Prostate gland (tissue), 2 donors: Measurements from ENCODE around the gene GPR162. TPM values are rescaled to one million over a fixed set of nuclear protein-coding genes. Genes with fewer than 3 reads are reported as not detected.
"Not testable (repeated sequence)": the region's sequence is repeated elsewhere in the genome, so short reads cannot be mapped to it uniquely, and the experiment has no call there.

Source experiments
- DNase-seq: peaks from one replicate; pipeline ENCODE4 v3.0.0-alpha.2; 2019; ENCODE audit warnings: low spot score
- H3K27ac ChIP-seq, 2 donors: fragments of 200-600 bp; sonication (generic); 2 replicates each; pipeline ENCODE4 v1.5.1; 2017 to 2019
- H3K27me3 ChIP-seq: fragments of 200-600 bp; sonication (generic); replicated peaks from 2 replicates; pipeline ENCODE4 v1.5.1; 2019; ENCODE audit not compliant: insufficient read depth
- H3K36me3 ChIP-seq, 2 donors: fragments of 200-600 bp; sonication (generic); 1 replicate in 1 of 2; 2 replicates in 1 of 2; pipeline versions ENCODE4 v1.5.1 to v1.8.1; 2017 to 2019
- H3K4me1 ChIP-seq: fragments of 200-600 bp; sonication (generic); replicated peaks from 2 replicates; pipeline ENCODE4 v1.5.1; 2019
- H3K4me3 ChIP-seq, 2 donors: fragments of 200-600 bp; sonication (generic); 2 replicates each; pipeline ENCODE4 v1.5.1; 2017 to 2019
- H3K9me3 ChIP-seq: fragments of 200-600 bp; sonication (generic); 2 replicates; pipeline ENCODE4 v1.5.1; 2017
- POLR2A ChIP-seq: fragments of 450-650 bp; IDR thresholded peaks from one replicate; pipeline ENCODE4 v1.6.1; 2016; ENCODE audit warnings: antibody characterized with exemption, mild to moderate bottlenecking
- POLR2AphosphoS5 ChIP-seq: sonication (generic); formaldehyde crosslinking; IDR thresholded peaks from one replicate; pipeline ENCODE4 v1.6.1; 2017; ENCODE audit warnings: antibody characterized with exemption
- WGBS: methylation state at CpG from one replicate; pipeline ENCODE4 v1.1.5; 2018; 5-methylcytosine and 5-hydroxymethylcytosine counted together
- intact Hi-C: fragments of 100-400 bp; cut with DNase I; formaldehyde crosslinking; loops from one replicate; pipeline ENCODE4 v1.14.2; 2022
- total RNA-seq, 2 donors: library from RNA; depleted of rRNA; stranded (reverse); fragments of >200 nt; gene quantifications; one replicate each; pipeline ENCODE4 v1.1.0, GENCODE V29; 2016
- TF ChIP-seq, protein P1 (sequence below), 4 experiments: fragments of 200-600 bp in 2 of 4; fragments of 450-650 bp in 2 of 4; sonication (generic) in 2 of 4; IDR thresholded peaks; 1 replicate in 3 of 4; 2 replicates in 1 of 4; pipeline ENCODE4 v1.5.1; 2016 to 2019; ENCODE audit warnings: antibody characterized with exemption in 4 of 4, mild to moderate bottlenecking in 2 of 4, moderate library complexity in 2 of 4

GPR162 gene
- total RNA-seq, 2 donors from 2014 or later = 4.3 to 4.4 TPM

DNA sequence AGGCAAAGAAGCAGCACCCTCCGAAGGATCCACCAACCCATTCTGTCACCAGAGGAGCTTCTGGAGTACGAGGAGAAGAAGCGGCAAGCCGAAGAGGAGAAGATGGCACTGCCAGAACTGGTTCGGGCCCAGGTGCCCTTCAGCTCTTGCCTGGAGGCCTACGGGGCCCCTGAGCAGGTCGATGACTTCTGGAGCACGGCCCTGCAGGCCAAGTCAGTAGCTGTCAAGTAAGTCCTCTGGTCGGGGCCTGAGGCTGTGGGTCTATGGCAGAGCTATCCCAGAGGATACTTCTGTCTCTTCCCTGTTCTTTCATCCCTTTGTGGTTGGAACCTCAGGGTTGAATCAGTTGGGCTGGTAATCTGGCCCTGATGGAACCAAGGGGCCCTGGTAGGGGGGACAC lies 39.8 kb downstream of the GPR162 start:
- no peak overlapping the region for H3K27ac ChIP-seq
- H3K27me3 ChIP-seq = no peaks in the 10 kb centered on the region
- intact Hi-C loops = no loop called here
- no peak for DNase-seq
- 93% methylated on average over 9 of the region's 9 CpGs for WGBS
- H3K36me3 ChIP-seq = peaks cover 9 to 33% of the 10 kb centered on the region in 2 donors
- H3K4me1 ChIP-seq = no peaks in the 10 kb centered on the region
- H3K9me3 ChIP-seq = no peaks in the 10 kb centered on the region
- no peak overlapping the region for H3K4me3 ChIP-seq
- TF ChIP-seq, protein P1, sequence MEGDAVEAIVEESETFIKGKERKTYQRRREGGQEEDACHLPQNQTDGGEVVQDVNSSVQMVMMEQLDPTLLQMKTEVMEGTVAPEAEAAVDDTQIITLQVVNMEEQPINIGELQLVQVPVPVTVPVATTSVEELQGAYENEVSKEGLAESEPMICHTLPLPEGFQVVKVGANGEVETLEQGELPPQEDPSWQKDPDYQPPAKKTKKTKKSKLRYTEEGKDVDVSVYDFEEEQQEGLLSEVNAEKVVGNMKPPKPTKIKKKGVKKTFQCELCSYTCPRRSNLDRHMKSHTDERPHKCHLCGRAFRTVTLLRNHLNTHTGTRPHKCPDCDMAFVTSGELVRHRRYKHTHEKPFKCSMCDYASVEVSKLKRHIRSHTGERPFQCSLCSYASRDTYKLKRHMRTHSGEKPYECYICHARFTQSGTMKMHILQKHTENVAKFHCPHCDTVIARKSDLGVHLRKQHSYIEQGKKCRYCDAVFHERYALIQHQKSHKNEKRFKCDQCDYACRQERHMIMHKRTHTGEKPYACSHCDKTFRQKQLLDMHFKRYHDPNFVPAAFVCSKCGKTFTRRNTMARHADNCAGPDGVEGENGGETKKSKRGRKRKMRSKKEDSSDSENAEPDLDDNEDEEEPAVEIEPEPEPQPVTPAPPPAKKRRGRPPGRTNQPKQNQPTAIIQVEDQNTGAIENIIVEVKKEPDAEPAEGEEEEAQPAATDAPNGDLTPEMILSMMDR (IDR thresholded peaks at IDR 0.05) = no peak
- no peak for TF ChIP-seq POLR2AphosphoS5
- no peak for TF ChIP-seq POLR2A

GRCh38 chr12:6863033-6863432 lies 41.4 kb downstream of the GPR162 start:
- Histone ChIP-seq H3K4me1 (no peaks in the 10 kb centered on the region), H3K27me3 (no peaks in the 10 kb centered on the region), H3K36me3 (peaks cover 9 to 23% of the 10 kb centered on the region in 2 donors), H3K9me3 (no peaks in the 10 kb centered on the region), H3K27ac (no peak overlapping the region), H3K4me3 (no peak overlapping the region)
- WGBS = 90% methylated on average over 11 of the region's 11 CpGs
- no peak for DNase-seq
- intact Hi-C loops = no loop called here
- TF ChIP-seq POLR2A = no peak
- TF ChIP-seq POLR2AphosphoS5 = no peak
- TF ChIP-seq, protein P1 (IDR thresholded peaks at IDR 0.05) = no peak

DNA sequence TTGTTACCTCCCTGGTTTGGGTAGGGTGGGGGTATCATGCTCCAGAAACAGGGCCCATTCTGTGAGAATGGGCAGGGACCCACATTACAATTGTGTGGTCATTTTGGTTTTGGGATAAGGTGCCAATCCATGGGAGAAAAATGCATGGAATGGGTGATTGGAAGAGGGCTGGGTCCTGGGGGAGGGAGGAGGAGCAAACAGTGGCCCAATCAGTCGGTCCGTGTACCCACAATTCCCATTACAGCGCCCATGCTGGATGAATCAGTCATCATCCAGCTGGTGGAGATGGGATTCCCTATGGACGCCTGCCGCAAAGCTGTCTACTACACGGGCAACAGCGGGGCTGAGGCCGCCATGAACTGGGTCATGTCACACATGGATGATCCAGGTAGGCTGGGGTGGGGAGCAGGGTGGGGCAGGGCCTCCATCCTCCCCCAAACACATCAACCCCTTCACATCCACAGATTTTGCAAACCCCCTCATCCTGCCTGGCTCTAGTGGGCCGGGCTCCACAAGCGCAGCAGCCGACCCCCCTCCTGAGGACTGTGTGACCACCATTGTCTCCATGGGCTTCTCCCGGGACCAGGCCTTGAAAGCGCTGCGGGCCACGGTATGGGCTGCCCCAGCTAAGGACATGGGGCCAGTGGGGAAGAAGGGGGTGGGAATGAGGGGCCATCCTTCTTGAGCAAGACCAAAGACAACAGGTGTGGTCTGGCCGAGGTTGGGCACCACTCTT lies 42.1 kb downstream of the GPR162 start:
- intact Hi-C loops = no loop called here
- peaks cover 6% of the 10 kb centered on the region for H3K4me1 ChIP-seq
- peaks cover 9 to 23% of the 10 kb centered on the region in 2 donors for H3K36me3 ChIP-seq
- no peak overlapping the region for H3K27ac ChIP-seq
- DNase-seq = no peak
- TF ChIP-seq, protein P1 (IDR thresholded peaks at IDR 0.05) = no peak
- TF ChIP-seq POLR2AphosphoS5 (no peak), POLR2A (no peak)
- 97% methylated on average over 16 of the region's 16 CpGs for WGBS
- no peak overlapping the region for H3K4me3 ChIP-seq
- no peaks in the 10 kb centered on the region for H3K27me3 ChIP-seq
- H3K9me3 ChIP-seq = no peaks in the 10 kb centered on the region

DNA sequence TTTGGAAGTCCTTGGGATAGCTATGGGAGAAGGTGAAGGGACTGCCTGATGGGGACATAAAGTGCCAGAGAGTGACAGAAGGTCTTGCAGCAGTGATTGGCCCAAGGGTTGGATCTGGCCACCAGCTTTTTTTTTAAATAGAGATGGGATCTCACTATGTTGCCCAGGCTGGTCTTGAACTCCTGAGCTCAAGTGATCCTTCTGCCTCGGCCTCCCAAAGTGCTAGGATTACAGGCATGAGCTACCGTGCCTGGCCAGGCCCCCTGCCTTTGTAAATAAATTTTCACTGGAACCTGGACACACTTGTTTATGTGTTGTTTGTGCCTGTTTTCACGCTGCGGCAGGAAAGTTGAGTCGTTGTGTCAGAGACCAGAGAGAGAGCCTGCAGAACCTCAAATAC lies 43.7 kb downstream of the GPR162 start:
- H3K9me3 ChIP-seq, intact Hi-C loops, DNase-seq, H3K27ac ChIP-seq, H3K4me3 ChIP-seq, H3K27me3 ChIP-seq: not testable (repeated sequence)
- Histone ChIP-seq H3K36me3 (peaks cover 9 to 20% of the 10 kb centered on the region in 2 donors), H3K4me1 (peaks cover 11% of the 10 kb centered on the region)
- 83% methylated on average over 5 of the region's 5 CpGs for WGBS

DNA sequence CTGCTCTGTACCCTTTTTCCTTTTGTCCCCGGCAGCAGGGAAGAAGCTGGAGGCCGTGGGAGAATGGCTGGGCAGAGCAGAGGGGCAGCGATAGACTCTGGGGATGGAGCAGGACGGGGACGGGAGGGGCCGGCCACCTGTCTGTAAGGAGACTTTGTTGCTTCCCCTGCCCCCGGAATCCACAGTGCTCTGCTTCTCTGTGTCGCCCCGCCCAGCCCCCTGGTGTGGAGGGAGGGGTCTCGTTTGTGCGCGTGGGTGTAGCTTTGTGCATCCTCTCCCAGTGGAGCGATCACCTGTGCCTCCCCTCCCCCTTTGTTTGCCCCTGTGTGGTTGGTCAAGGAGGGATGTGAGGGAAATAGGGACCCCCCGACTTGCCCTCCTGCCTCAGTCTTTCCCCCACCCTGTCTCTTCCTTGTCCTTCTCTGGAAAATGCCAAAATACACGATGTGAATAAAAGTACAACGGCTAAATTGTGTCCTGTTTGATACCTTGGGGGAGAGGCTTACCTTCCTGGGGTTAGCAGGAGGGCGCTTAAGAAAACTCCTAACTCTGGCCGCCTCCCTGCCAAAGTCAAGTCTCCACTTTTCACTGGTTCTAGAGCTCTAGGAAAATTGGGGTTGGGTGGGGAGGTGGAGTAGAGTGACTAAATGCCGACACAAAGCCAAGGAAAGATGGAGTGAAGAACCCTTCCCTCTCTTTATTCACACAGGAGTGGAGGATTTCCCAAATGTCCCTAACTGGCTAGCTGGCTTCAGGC lies 44.7 kb downstream of the GPR162 start:
- TF ChIP-seq POLR2A (no peak), POLR2AphosphoS5 (no peak)
- TF ChIP-seq, protein P1 (IDR thresholded peaks at IDR 0.05) = no peak
- no peak for DNase-seq
- intact Hi-C loops = no loop called here
- H3K27ac ChIP-seq = peak overlapping the region; percentile 91 to 97
- H3K27me3 ChIP-seq = no peaks in the 10 kb centered on the region
- H3K9me3 ChIP-seq = no peaks in the 10 kb centered on the region
- H3K4me1 ChIP-seq = peaks cover 11% of the 10 kb centered on the region
- H3K4me3 ChIP-seq = peak overlapping the region in 1 of 2 donors; percentile 82
- WGBS = 68% methylated on average over 19 of the region's 19 CpGs
- peaks cover 9 to 14% of the 10 kb centered on the region in 2 donors for H3K36me3 ChIP-seq
